SK-N-SH (cell line): Measurements from ENCODE around the gene LILRA1. TPM values are rescaled to one million over a fixed set of nuclear protein-coding genes. Genes with fewer than 3 reads are reported as not detected.
"Not testable (repeated sequence)": the region's sequence is repeated elsewhere in the genome, so short reads cannot be mapped to it uniquely, and the experiment has no call there.

Source experiments
- CTCF ChIA-PET: fragments of 300-600, 350-600 bp; formaldehyde crosslinking; extraction: SDS; loops from one replicate; lab custom pipeline; 2021; lab: Yijun Ruan, JAX
- POLR2A ChIA-PET: fragments of 350-600 bp; sonication (Branson Sonifier 250); formaldehyde crosslinking; extraction: SDS; loops from one replicate; lab custom pipeline; 2020; ENCODE audit warnings: antibody characterized with exemption, inconsistent platforms; lab: Yijun Ruan, JAX
- DNase-seq: peaks from one replicate; pipeline ENCODE4 v3.0.0; 2012
- H2AFZ ChIP-seq: fragments of 200-600 bp; sonication (generic); 2 replicates; pipeline ENCODE4 v1.8.1; 2016; ENCODE audit warnings: antibody characterized with exemption, mild to moderate bottlenecking, low read depth
- H3F3A ChIP-seq: fragments of 200-600 bp; sonication (generic); replicated peaks from 2 replicates; pipeline ENCODE3; 2016; ENCODE audit warnings: antibody characterized with exemption, mild to moderate bottlenecking; ENCODE audit not compliant: insufficient read depth
- H3K27ac ChIP-seq, 2 experiments: fragments of 200-500 bp in 1 of 2; fragments of 200-600 bp in 1 of 2; sonication (Bioruptor generic) in 1 of 2; sonication (generic), shearing (Covaris generic) in 1 of 2; 2 replicates each; pipeline versions ENCODE4 v1.5.1 to v1.6.1; 2014 to 2016; ENCODE audit warnings: low read depth in 2 of 2, inconsistent platforms in 1 of 2, low read length in 1 of 2, mild to moderate bottlenecking in 1 of 2, mixed read lengths in 1 of 2
- H3K27me3 ChIP-seq: fragments of 200-600 bp; sonication (generic), shearing (Covaris generic); 2 replicates; pipeline ENCODE4 v1.6.1; 2016; ENCODE audit warnings: mixed run types; ENCODE audit not compliant: insufficient read depth
- H3K36me3 ChIP-seq, 2 experiments: fragments of 200-500 bp in 1 of 2; fragments of 200-600 bp in 1 of 2; sonication (Bioruptor generic) in 1 of 2; sonication (generic) in 1 of 2; replicated peaks in 1 of 2; 2 replicates each; pipeline versions ENCODE3 to v1.5.1; 2014 to 2016; ENCODE audit warnings: low read length in 1 of 2, mild to moderate bottlenecking in 1 of 2; ENCODE audit not compliant: insufficient read depth in 2 of 2, control insufficient read depth in 1 of 2
- H3K4me1 ChIP-seq, 2 experiments: fragments of 200-500 bp in 1 of 2; fragments of 200-600 bp in 1 of 2; sonication (Bioruptor generic) in 1 of 2; sonication (generic), shearing (Covaris generic) in 1 of 2; 2 replicates each; pipeline versions ENCODE4 v1.5.1 to v1.6.1; 2014 to 2016; ENCODE audit warnings: low read depth in 1 of 2, low read length in 1 of 2, mixed run types in 1 of 2; ENCODE audit not compliant: insufficient read depth in 2 of 2, control insufficient read depth in 1 of 2
- H3K4me2 ChIP-seq: fragments of 200-600 bp; sonication (generic), shearing (Covaris generic); 2 replicates; pipeline ENCODE4 v1.6.1; 2017; ENCODE audit warnings: mixed run types
- H3K4me3 ChIP-seq, 2 experiments: fragments of 200-500 bp in 1 of 2; fragments of 200-600 bp in 1 of 2; sonication (Bioruptor generic) in 1 of 2; sonication (generic), shearing (Covaris generic) in 1 of 2; 2 replicates each; pipeline versions ENCODE4 v1.5.1 to v1.8.1; 2014 to 2016; ENCODE audit warnings: low read depth in 2 of 2, inconsistent platforms in 1 of 2, low read length in 1 of 2, mild to moderate bottlenecking in 1 of 2, mixed read lengths in 1 of 2, moderate library complexity in 1 of 2
- H3K79me2 ChIP-seq: fragments of 200-600 bp; sonication (generic); 2 replicates; pipeline ENCODE4 v1.8.1; 2017; ENCODE audit warnings: mild to moderate bottlenecking; ENCODE audit not compliant: insufficient read depth
- H3K9ac ChIP-seq: fragments of 200-600 bp; sonication (generic); 2 replicates; pipeline ENCODE4 v1.6.1; 2017; ENCODE audit warnings: mixed run types
- H3K9me2 ChIP-seq: fragments of 200-600 bp; sonication (generic); 2 replicates; pipeline ENCODE4 v1.6.1; 2017; ENCODE audit warnings: mixed run types
- H3K9me3 ChIP-seq: fragments of 200-600 bp; sonication (generic); 2 replicates; pipeline ENCODE4 v1.6.1; 2017; ENCODE audit warnings: mixed run types, mild to moderate bottlenecking, moderate library complexity
- H4K20me1 ChIP-seq: fragments of 200-600 bp; sonication (generic); 2 replicates; pipeline ENCODE4 v1.6.1; 2017; ENCODE audit warnings: mild to moderate bottlenecking, mixed run types; ENCODE audit not compliant: insufficient read depth
- CHD2 ChIP-seq: fragments of 150-350 bp; IDR thresholded peaks from 2 replicates; pipeline ENCODE4 v1.6.1; 2018; ENCODE audit warnings: low read length; ENCODE audit not compliant: partially characterized antibody
- ELF1 ChIP-seq: IDR thresholded peaks from 2 replicates; pipeline ENCODE4 v1.4.0; 2012
- EP300 ChIP-seq, 2 experiments: IDR thresholded peaks; 2 replicates each; pipeline versions ENCODE4 v1.4.0 to v1.6.1; 2012; ENCODE audit warnings: borderline replicate concordance in 1 of 2, low read depth in 1 of 2, low read length in 1 of 2
- EZH2phosphoT487 ChIP-seq: fragments of 200-600 bp; sonication (generic); IDR thresholded peaks from 2 replicates; pipeline ENCODE4 v1.6.1; 2017; ENCODE audit warnings: low read depth, mixed run types, mild to moderate bottlenecking, antibody characterized with exemption, moderate library complexity, borderline replicate concordance
- FOXJ3 ChIP-seq: sonication (generic); formaldehyde crosslinking; IDR thresholded peaks from 2 replicates; pipeline ENCODE4 v1.5.1; 2020; ENCODE audit warnings: mild to moderate bottlenecking, missing genetic modification reagents
- FOXM1 ChIP-seq: IDR thresholded peaks from 2 replicates; pipeline ENCODE4 v1.4.0; 2012; ENCODE audit warnings: low read depth, mild to moderate bottlenecking
- GABPA ChIP-seq: IDR thresholded peaks from 2 replicates; pipeline ENCODE4 v1.4.0; 2012; ENCODE audit warnings: low read depth, mild to moderate bottlenecking
- JUND ChIP-seq: IDR thresholded peaks from 2 replicates; pipeline ENCODE4 v1.4.0; 2012
- POLR2AphosphoS5 ChIP-seq: IDR thresholded peaks from 2 replicates; pipeline ENCODE4 v1.6.1; 2012; ENCODE audit warnings: low read depth, low read length
- RAD21 ChIP-seq: IDR thresholded peaks from 2 replicates; pipeline ENCODE4 v1.6.1; 2012; ENCODE audit warnings: mild to moderate bottlenecking, low read length
- RXRA ChIP-seq: IDR thresholded peaks from 2 replicates; pipeline ENCODE4 v1.4.0; 2012; ENCODE audit warnings: low read depth, mild to moderate bottlenecking, borderline replicate concordance
- TAF1 ChIP-seq: IDR thresholded peaks from 2 replicates; pipeline ENCODE4 v1.6.1; 2012; ENCODE audit warnings: low read depth, mild to moderate bottlenecking, low read length, moderate library complexity, borderline replicate concordance
- WGBS: methylation state at CpG from one replicate; pipeline ENCODE4 v1.1.6; 2017; ENCODE audit warnings: low lambda C conversion rate; 5-methylcytosine and 5-hydroxymethylcytosine counted together
- polyA plus RNA-seq, 3 experiments: library from polyadenylated mRNA; depleted of rRNA; stranded (reverse); fragments of >200 nt; gene quantifications; 2 replicates each; pipeline ENCODE4 v1.2.3, GENCODE V29; 2012
- TF ChIP-seq, protein P1 (sequence below): fragments of 200-600 bp; sonication (generic); IDR thresholded peaks from 2 replicates; pipeline ENCODE4 v1.6.1; 2017; ENCODE audit warnings: antibody characterized with exemption, mild to moderate bottlenecking, moderate library complexity
- TF ChIP-seq, protein P2 (sequence below): fragments of 150-350 bp; IDR thresholded peaks from 2 replicates; pipeline ENCODE4 v1.6.1; 2016; ENCODE audit warnings: mild to moderate bottlenecking, low read depth, low read length

LILRA1 gene
- polyA plus RNA-seq, 1 of the 3 experiments (the other 2 are of a cell fraction), result not detected

DNA sequence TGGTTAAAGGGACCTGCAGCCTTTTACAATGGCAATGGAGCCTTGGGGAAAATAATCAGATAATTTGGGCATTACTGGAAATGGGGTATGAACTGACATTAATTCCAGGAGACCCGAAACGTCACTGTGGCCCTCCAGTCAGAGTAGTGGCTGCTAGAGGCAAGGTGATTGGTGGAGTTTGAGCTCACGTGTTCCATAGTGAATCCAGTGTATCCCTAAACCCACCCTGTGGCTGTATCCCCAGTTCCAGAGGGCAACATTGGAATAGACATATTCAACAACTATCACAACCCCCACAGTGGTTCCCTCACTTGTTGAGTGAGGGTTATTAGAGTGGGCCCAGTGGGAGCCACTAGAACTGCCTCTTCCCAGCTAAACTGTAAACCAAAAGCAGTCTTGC lies 23.1 kb upstream of the LILRA1 start:
- DNase-seq, result no peak
- H3K9ac ChIP-seq, result no peak overlapping the region
- no peaks in the 10 kb centered on the region for H3K36me3 ChIP-seq
- no peak overlapping the region for H3K27ac ChIP-seq
- no peaks in the 10 kb centered on the region for H3K79me2 ChIP-seq
- POLR2A ChIA-PET, result no interaction called here
- H3F3A ChIP-seq, result no peaks in the 10 kb centered on the region
- H3K27me3 ChIP-seq, result peaks cover 24% of the 10 kb centered on the region
- H3K4me1 ChIP-seq, result no peaks in the 10 kb centered on the region
- H3K4me2 ChIP-seq, result no peak overlapping the region
- no peak for TF ChIP-seq TAF1
- TF ChIP-seq FOXM1, result no peak
- no peak for TF ChIP-seq ELF1
- TF ChIP-seq JUND, result no peak
- no peak for TF ChIP-seq RAD21
- TF ChIP-seq FOXJ3 (CRISPR knock-in tag), result no peak
- TF ChIP-seq RXRA, result no peak
- TF ChIP-seq CHD2, result no peak
- TF ChIP-seq, protein P1, sequence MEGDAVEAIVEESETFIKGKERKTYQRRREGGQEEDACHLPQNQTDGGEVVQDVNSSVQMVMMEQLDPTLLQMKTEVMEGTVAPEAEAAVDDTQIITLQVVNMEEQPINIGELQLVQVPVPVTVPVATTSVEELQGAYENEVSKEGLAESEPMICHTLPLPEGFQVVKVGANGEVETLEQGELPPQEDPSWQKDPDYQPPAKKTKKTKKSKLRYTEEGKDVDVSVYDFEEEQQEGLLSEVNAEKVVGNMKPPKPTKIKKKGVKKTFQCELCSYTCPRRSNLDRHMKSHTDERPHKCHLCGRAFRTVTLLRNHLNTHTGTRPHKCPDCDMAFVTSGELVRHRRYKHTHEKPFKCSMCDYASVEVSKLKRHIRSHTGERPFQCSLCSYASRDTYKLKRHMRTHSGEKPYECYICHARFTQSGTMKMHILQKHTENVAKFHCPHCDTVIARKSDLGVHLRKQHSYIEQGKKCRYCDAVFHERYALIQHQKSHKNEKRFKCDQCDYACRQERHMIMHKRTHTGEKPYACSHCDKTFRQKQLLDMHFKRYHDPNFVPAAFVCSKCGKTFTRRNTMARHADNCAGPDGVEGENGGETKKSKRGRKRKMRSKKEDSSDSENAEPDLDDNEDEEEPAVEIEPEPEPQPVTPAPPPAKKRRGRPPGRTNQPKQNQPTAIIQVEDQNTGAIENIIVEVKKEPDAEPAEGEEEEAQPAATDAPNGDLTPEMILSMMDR, result no peak
- no peak for TF ChIP-seq EZH2phosphoT487
- TF ChIP-seq GABPA, result no peak
- TF ChIP-seq POLR2AphosphoS5, result no peak
- TF ChIP-seq EP300 (IDR thresholded peaks at IDR 0.05; ENCODE audit: borderline replicate concordance in 1 of 2, low read depth in 1 of 2, low read length in 1 of 2), result no peak
- TF ChIP-seq, protein P2, sequence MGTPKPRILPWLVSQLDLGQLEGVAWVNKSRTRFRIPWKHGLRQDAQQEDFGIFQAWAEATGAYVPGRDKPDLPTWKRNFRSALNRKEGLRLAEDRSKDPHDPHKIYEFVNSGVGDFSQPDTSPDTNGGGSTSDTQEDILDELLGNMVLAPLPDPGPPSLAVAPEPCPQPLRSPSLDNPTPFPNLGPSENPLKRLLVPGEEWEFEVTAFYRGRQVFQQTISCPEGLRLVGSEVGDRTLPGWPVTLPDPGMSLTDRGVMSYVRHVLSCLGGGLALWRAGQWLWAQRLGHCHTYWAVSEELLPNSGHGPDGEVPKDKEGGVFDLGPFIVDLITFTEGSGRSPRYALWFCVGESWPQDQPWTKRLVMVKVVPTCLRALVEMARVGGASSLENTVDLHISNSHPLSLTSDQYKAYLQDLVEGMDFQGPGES, result no peak
- no peaks in the 10 kb centered on the region for H3K9me3 ChIP-seq
- CTCF ChIA-PET, result no interaction called here
- WGBS, result 0% methylated on average over 3 of the region's 3 CpGs
- no peak overlapping the region for H3K4me3 ChIP-seq
- no peaks in the 10 kb centered on the region for H3K9me2 ChIP-seq
- H2AFZ ChIP-seq, result no peak overlapping the region
- no peaks in the 10 kb centered on the region for H4K20me1 ChIP-seq

DNA sequence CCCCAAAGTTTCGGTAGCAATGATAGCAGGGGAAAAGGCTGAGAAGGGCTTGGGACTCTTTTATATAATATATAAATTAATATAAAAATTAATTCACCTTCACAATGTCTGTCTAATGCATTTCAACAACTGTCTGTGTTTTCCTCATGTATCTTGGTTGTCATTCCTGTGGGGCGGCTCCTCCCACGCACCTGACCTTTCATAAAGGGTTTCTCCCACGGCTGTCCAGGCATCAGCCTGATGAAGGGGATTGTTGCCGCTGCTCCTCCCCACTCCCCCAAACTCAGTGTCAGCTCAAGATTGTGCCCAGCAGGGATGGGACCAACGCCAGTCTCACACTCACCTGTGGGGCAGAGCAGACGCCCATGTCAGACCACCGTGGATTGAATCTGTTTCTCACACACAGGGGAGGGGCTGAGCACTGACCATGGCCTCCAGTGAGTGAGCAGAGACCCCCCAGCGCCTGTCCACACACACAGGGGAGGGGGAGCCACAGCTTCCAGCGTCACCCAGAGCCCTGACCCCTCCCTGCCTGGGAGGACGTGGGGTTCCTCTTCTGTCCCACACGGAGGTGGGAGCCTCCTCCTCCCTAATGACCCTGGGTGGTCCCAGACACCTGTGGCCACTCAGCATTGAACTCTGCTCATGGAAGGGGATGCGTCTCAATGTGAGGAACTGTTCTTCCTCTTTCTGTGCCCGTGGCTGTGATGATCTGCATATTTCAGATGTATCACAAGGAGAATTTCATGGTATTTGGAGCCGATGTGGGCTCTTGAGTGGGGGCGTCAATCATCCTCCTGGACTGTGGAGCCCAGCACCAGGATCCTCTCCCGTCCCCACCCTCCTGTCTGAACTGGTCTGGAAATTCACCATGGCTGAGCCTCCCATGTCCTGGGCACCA lies 21.5 kb upstream of the LILRA1 start:
- H3K9me3 ChIP-seq, DNase-seq, H3K36me3 ChIP-seq, CTCF ChIA-PET, POLR2A ChIA-PET, H3K4me1 ChIP-seq, H3K79me2 ChIP-seq, H3K4me2 ChIP-seq, H3K27ac ChIP-seq, H3K9me2 ChIP-seq, H2AFZ ChIP-seq, H4K20me1 ChIP-seq, H3F3A ChIP-seq, H3K4me3 ChIP-seq, H3K9ac ChIP-seq: not testable (repeated sequence)
- 7% methylated on average over 11 of the region's 17 CpGs for WGBS
- peaks cover 24% of the 10 kb centered on the region for H3K27me3 ChIP-seq
